HepG2 (cell line): Measurements from ENCODE around the gene ZNF488. TPM values are rescaled to one million over a fixed set of nuclear protein-coding genes. Genes with fewer than 3 reads are reported as not detected.

ENCODE experiments used
- ATAC-seq: fragments of 200-7000 bp; cut with Tn5 transposase; 3 replicates; pipeline ENCODE4 v1.9.1; 2020; ENCODE audit warnings: mild to moderate bottlenecking, moderate library complexity
- BruUV-seq: library from RNA; stranded (reverse); fragments of 400-500 nt; replicated peaks from 2 replicates; lab custom pipeline; 2021; lab: Mats Ljungman, UMichigan
- CTCF ChIA-PET: fragments of 300-600 bp; formaldehyde crosslinking; extraction: SDS; loops from one replicate; lab custom pipeline; 2021; ENCODE audit warnings: low total read pairs, inconsistent platforms, low intra/inter-chr PET ratio; lab: Yijun Ruan, JAX
- POLR2A ChIA-PET: fragments of 350-600 bp; sonication (Branson Sonifier 250); formaldehyde crosslinking; loops from one replicate; lab custom pipeline; 2020; ENCODE audit warnings: antibody characterized with exemption, inconsistent platforms; lab: Yijun Ruan, JAX
- DNase-seq: peaks from one replicate; pipeline ENCODE4 v3.0.0-alpha.2; 2015; ENCODE audit warnings: low spot score
- FAIRE-seq: peaks from 3 replicates; lab custom pipeline; 2011; peaks lifted over from hg19 to GRCh38; lab: Jason Lieb, UNC
- H2AFZ ChIP-seq: one replicate; pipeline ENCODE4 v1.6.1; 2011; ENCODE audit warnings: low read length, inconsistent platforms
- H3K27ac ChIP-seq: fragments of 300-600 bp; 3 replicates; pipeline ENCODE4 v1.8.0; 2011; ENCODE audit warnings: mixed run types, mild to moderate bottlenecking, mixed read lengths, low read length, inconsistent platforms; ENCODE audit not compliant: insufficient read depth; ENCODE audit errors: extremely low read length
- H3K27me3 ChIP-seq, 2 experiments: fragments of 200-600 bp in 1 of 2; 2 replicates in 1 of 2; 3 replicates in 1 of 2; pipeline versions ENCODE4 v1.6.0 to v1.8.0; 2011; ENCODE audit warnings: low read length in 2 of 2, mild to moderate bottlenecking in 2 of 2, moderate library complexity in 2 of 2, inconsistent platforms in 1 of 2; ENCODE audit not compliant: insufficient read depth in 2 of 2, control insufficient read depth in 1 of 2
- H3K36me3 ChIP-seq, 2 experiments: fragments of 200-600 bp in 1 of 2; replicated peaks in 1 of 2; 2 replicates in 1 of 2; 3 replicates in 1 of 2; pipeline versions ENCODE4 v1.5.1 to v1.8.0; 2011; ENCODE audit warnings: low read length in 2 of 2, inconsistent platforms in 1 of 2; ENCODE audit not compliant: insufficient read depth in 2 of 2, control insufficient read depth in 1 of 2
- H3K4me1 ChIP-seq: 2 replicates; pipeline ENCODE4 v1.5.1; 2012; ENCODE audit warnings: low read length, inconsistent platforms; ENCODE audit not compliant: insufficient read depth
- H3K4me2 ChIP-seq: 2 replicates; pipeline ENCODE4 v1.6.0; 2011; ENCODE audit warnings: low read depth, low read length, inconsistent platforms
- H3K4me3 ChIP-seq, 3 experiments: fragments of 200-600 bp in 1 of 3; sonication (generic), shearing (Covaris generic) in 1 of 3; replicated peaks in 1 of 3; 2 replicates each; pipeline ENCODE4 v1.5.1; 2011 to 2016; ENCODE audit warnings: low read length in 3 of 3, inconsistent platforms in 2 of 3, low read depth in 2 of 3, mild to moderate bottlenecking in 2 of 3, control low read depth in 1 of 3, mixed read lengths in 1 of 3; ENCODE audit not compliant: insufficient read depth in 1 of 3
- H3K79me2 ChIP-seq: one replicate; pipeline ENCODE4 v1.6.1; 2011; ENCODE audit warnings: low read length, inconsistent platforms; ENCODE audit not compliant: insufficient read depth
- H3K9ac ChIP-seq: 2 replicates; pipeline ENCODE4 v1.6.0; 2011; ENCODE audit warnings: mild to moderate bottlenecking, low read depth, low read length, inconsistent platforms; ENCODE audit not compliant: insufficient read depth
- H3K9me3 ChIP-seq: 2 replicates; pipeline ENCODE4 v1.5.1; 2012; ENCODE audit warnings: mild to moderate bottlenecking, low read length
- H4K20me1 ChIP-seq: 2 replicates; pipeline ENCODE4 v1.6.0; 2011; ENCODE audit warnings: inconsistent platforms, mild to moderate bottlenecking, low read length, moderate library complexity; ENCODE audit not compliant: insufficient read depth
- ATM ChIP-seq: fragments of 450-650 bp; IDR thresholded peaks from 2 replicates; pipeline ENCODE4 v1.7.1; 2017; ENCODE audit warnings: mild to moderate bottlenecking, borderline replicate concordance
- CAMTA2 ChIP-seq: sonication (generic); formaldehyde crosslinking; IDR thresholded peaks from 2 replicates; pipeline ENCODE4 v1.4.0; 2020; ENCODE audit warnings: mild to moderate bottlenecking, missing genetic modification reagents, borderline replicate concordance
- GFI1 ChIP-seq: sonication (generic); formaldehyde crosslinking; IDR thresholded peaks from 2 replicates; pipeline ENCODE4 v1.5.0; 2020; ENCODE audit warnings: missing genetic modification reagents, mild to moderate bottlenecking, borderline replicate concordance
- GLI4 ChIP-seq: sonication (generic); formaldehyde crosslinking; IDR thresholded peaks from 2 replicates; pipeline ENCODE4 v1.5.1; 2020; ENCODE audit warnings: missing genetic modification reagents, mild to moderate bottlenecking, moderate library complexity, borderline replicate concordance
- GMEB1 ChIP-seq: sonication (generic); formaldehyde crosslinking; IDR thresholded peaks from 2 replicates; pipeline ENCODE4 v1.5.1; 2020; ENCODE audit warnings: missing genetic modification reagents, mild to moderate bottlenecking, borderline replicate concordance
- HOMEZ ChIP-seq: IDR thresholded peaks from 2 replicates; pipeline ENCODE4 v1.6.1; 2016; ENCODE audit warnings: low read depth
- HOXD1 ChIP-seq: sonication (generic); formaldehyde crosslinking; IDR thresholded peaks from 2 replicates; pipeline ENCODE4 v1.5.0; 2020; ENCODE audit warnings: missing genetic modification reagents
- SIN3B ChIP-seq: fragments of 150-350 bp; IDR thresholded peaks from 2 replicates; pipeline ENCODE4 v1.6.1; 2014; ENCODE audit warnings: low read length
- YEATS2 ChIP-seq: sonication (generic); formaldehyde crosslinking; IDR thresholded peaks from 2 replicates; pipeline ENCODE4 v1.4.0; 2020; ENCODE audit warnings: missing genetic modification reagents, borderline replicate concordance
- ZNF382 ChIP-seq: sonication (generic); formaldehyde crosslinking; IDR thresholded peaks from 2 replicates; pipeline ENCODE4 v1.5.0; 2020; ENCODE audit warnings: missing genetic modification reagents, mild to moderate bottlenecking, borderline replicate concordance
- ZNF747 ChIP-seq: sonication (generic); formaldehyde crosslinking; IDR thresholded peaks from 2 replicates; pipeline ENCODE4 v1.8.1; 2023; ENCODE audit warnings: missing genetic modification reagents, mild to moderate bottlenecking, borderline replicate concordance
- ZNF883 ChIP-seq: sonication (generic); formaldehyde crosslinking; IDR thresholded peaks from 2 replicates; pipeline ENCODE4 v1.5.1; 2020; ENCODE audit warnings: mild to moderate bottlenecking, missing genetic modification reagents; ENCODE audit errors: not compliant biosample characterization
- ZUFSP ChIP-seq: sonication (generic); formaldehyde crosslinking; IDR thresholded peaks from 2 replicates; pipeline ENCODE4 v1.9.0; 2021; ENCODE audit warnings: missing genetic modification reagents, mild to moderate bottlenecking, borderline replicate concordance
- WGBS: methylation state at CpG from one replicate; pipeline ENCODE4 v1.1.6; 2017; ENCODE audit warnings: low lambda C conversion rate; 5-methylcytosine and 5-hydroxymethylcytosine counted together
- in situ Hi-C: cut with HindIII; loops from 2 replicates; pipeline ENCODE4 v1.10.0; 2017; ENCODE audit warnings: low pct_unique_long_range_greater_than_20kb; ENCODE audit not compliant: extremely low pct_ligation_motif_present
- intact Hi-C: fragments of 100-400 bp; cut with micrococcal nuclease; formaldehyde crosslinking; loops from one replicate; pipeline ENCODE4 v1.10.0; 2022; ENCODE audit not compliant: unreplicated experiment
- polyA plus RNA-seq, 8 experiments: library from polyadenylated mRNA; depleted of rRNA in 3 of 8; stranded (reverse) in 7 of 8; unstranded in 1 of 8; fragments of >200 nt; fragmentation: Illumina TruSeq in 4 of 8; extraction: Trizol in 4 of 8; gene quantifications; 2 replicates each; pipeline versions ENCODE4 v1.2.1 to v1.2.3, GENCODE V29; 2011 to 2016; ENCODE audit warnings: low read depth in 4 of 8, missing spikeins in 1 of 8, mixed read lengths in 1 of 8; ENCODE audit not compliant: insufficient read depth in 1 of 8
- total RNA-seq, 5 experiments: library from RNA; depleted of rRNA; stranded (reverse); fragments of >200 nt; fragmentation: Illumina TruSeq; extraction: Trizol; gene quantifications; 2 replicates each; pipeline ENCODE4 v1.2.3, GENCODE V29; 2016; ENCODE audit warnings: low read depth in 1 of 5

ZNF488 gene
- total and polyA plus RNA-seq, 2 of the 13 experiments (the other 11 are each of a cell fraction or from before 2014, with no cell fraction given): 0.13 to 0.15 TPM

- Histone ChIP-seq H2AFZ (no peak overlapping the region), H3K27ac (no peak overlapping the region), H3K4me3 (no peak overlapping the region), H3K36me3 (no peaks in the 10 kb centered on the region), H4K20me1 (no peaks in the 10 kb centered on the region), H3K9ac (no peak overlapping the region), H3K79me2 (no peaks in the 10 kb centered on the region), H3K9me3 (no peaks in the 10 kb centered on the region), H3K4me2 (no peak overlapping the region), H3K27me3 (peaks cover 0 to 8% of the 10 kb centered on the region in 2 experiments; a peak in 3 of 5 replicates), H3K4me1 (no peaks in the 10 kb centered on the region)
- FAIRE-seq: no peak
- DNase-seq: no peak
- TF ChIP-seq GMEB1: no peak
- TF ChIP-seq SIN3B: no peak
- TF ChIP-seq CAMTA2 (CRISPR knock-in tag): no peak
- no peak for TF ChIP-seq ZNF883 (CRISPR knock-in tag)
- TF ChIP-seq ATM: no peak
- TF ChIP-seq GFI1 (CRISPR knock-in tag): no peak
- intact Hi-C loops: no loop called here
- CTCF ChIA-PET: no interaction called here
- no peak for ATAC-seq
- in situ Hi-C loops: no loop called here
- POLR2A ChIA-PET: no interaction called here
- WGBS: 8% methylated on average over 4 of the region's 5 CpGs
- no TSS peak for BruUV-seq
These were observed 60.3 kb downstream of the ZNF488 start for GRCh38 chr10:47323636-47324296.

- POLR2A ChIA-PET: no interaction called here
- no peak overlapping the region for H3K9ac ChIP-seq
- DNase-seq (no peak), ATAC-seq (no peak), FAIRE-seq (no peak)
- BruUV-seq: no TSS peak
- H3K27ac ChIP-seq: no peak overlapping the region
- H3K4me3 ChIP-seq: no peak overlapping the region
- no peaks in the 10 kb centered on the region for H3K79me2 ChIP-seq
- no peaks in the 10 kb centered on the region for H3K4me1 ChIP-seq
- CTCF ChIA-PET: no interaction called here
- intact Hi-C loops (no loop called here), in situ Hi-C loops (no loop called here)
- no peaks in the 10 kb centered on the region for H3K9me3 ChIP-seq
- no peak overlapping the region for H2AFZ ChIP-seq
- no peak overlapping the region for H3K4me2 ChIP-seq
- 0% methylated on average over 1 of the region's 1 CpG for WGBS
- H3K27me3 ChIP-seq: peaks cover 0 to 8% of the 10 kb centered on the region in 2 experiments; a peak in 3 of 5 replicates
- H4K20me1 ChIP-seq: no peaks in the 10 kb centered on the region
- no peaks in the 10 kb centered on the region for H3K36me3 ChIP-seq
- TF ChIP-seq HOMEZ (CRISPR knock-in tag) (no peak), GLI4 (CRISPR knock-in tag) (no peak), HOXD1 (no peak), ZNF747 (CRISPR knock-in tag) (no peak), YEATS2 (no peak), ZNF382 (CRISPR knock-in tag) (no peak), ZUFSP (CRISPR knock-in tag) (no peak)
These were observed 61.0 kb downstream of the ZNF488 start for GRCh38 chr10:47323087-47323486.
